ENCODE results near the gene IL1RAP.
"Not testable (repeated sequence)": the region's sequence is repeated elsewhere in the genome, so short reads cannot be mapped to it uniquely, and the experiment has no call there.

Gene IL1RAP

GRCh38 chr3:190666821-190667220, 152.9 kb downstream of the IL1RAP start:
- no peak for DNase-seq (ENCODE audit: low read depth in 2 of 2)

GRCh38 chr3:190671658-190672057, 157.8 kb downstream of the IL1RAP start:
- DNase-seq (ENCODE audit: low read depth in 2 of 2), result no peak

- DNase-seq (ENCODE audit: low read depth in 2 of 2), result no peak
Observed at GRCh38 chr3:190673148-190673547, 159.3 kb downstream of the IL1RAP start.

- DNase-seq (ENCODE audit: low read depth in 2 of 2), result no peak
Observed at GRCh38 chr3:190676481-190676880, 162.6 kb downstream of the IL1RAP start.

GRCh38 chr3:190677001-190677400, 163.1 kb downstream of the IL1RAP start:
- DNase-seq (ENCODE audit: low read depth in 2 of 2), result no peak

- DNase-seq (ENCODE audit: low read depth in 2 of 2), result not testable (repeated sequence)
Observed at GRCh38 chr3:190677868-190678267, 164.0 kb downstream of the IL1RAP start.

GRCh38 chr3:190680691-190681090, 166.8 kb downstream of the IL1RAP start:
- DNase-seq (ENCODE audit: low read depth in 2 of 2), result no peak

GRCh38 chr3:190684776-190685175, 170.9 kb downstream of the IL1RAP start:
- no peak for DNase-seq (ENCODE audit: low read depth in 2 of 2)

GRCh38 chr3:190686011-190686410, 172.1 kb downstream of the IL1RAP start:
- DNase-seq (ENCODE audit: low read depth in 2 of 2), result no peak

- DNase-seq (ENCODE audit: low read depth in 2 of 2), result no peak
Observed at GRCh38 chr3:190690246-190690645, 176.4 kb downstream of the IL1RAP start.

- no peak for DNase-seq (ENCODE audit: low read depth in 2 of 2)
Observed at GRCh38 chr3:190692256-190692655, 178.4 kb downstream of the IL1RAP start.

GRCh38 chr3:190694335-190695001, 180.6 kb downstream of the IL1RAP start:
- DNase-seq (ENCODE audit: low read depth in 2 of 2), result no peak

- DNase-seq (ENCODE audit: low read depth in 2 of 2), result no peak
Observed at GRCh38 chr3:190695225-190695624, 181.3 kb downstream of the IL1RAP start.

GRCh38 chr3:190695994-190696393, 182.1 kb downstream of the IL1RAP start:
- DNase-seq (ENCODE audit: low read depth in 2 of 2), result no peak

- no peak for DNase-seq (ENCODE audit: low read depth in 2 of 2)
Observed at GRCh38 chr3:190696777-190697501, 183.1 kb downstream of the IL1RAP start.

GRCh38 chr3:190697502-190697830, 183.6 kb downstream of the IL1RAP start:
- DNase-seq (ENCODE audit: low read depth in 2 of 2), result no peak

- DNase-seq (ENCODE audit: low read depth in 2 of 2), result no peak
Observed at GRCh38 chr3:190697901-190698300, 184.0 kb downstream of the IL1RAP start.

- DNase-seq (ENCODE audit: low read depth in 2 of 2), result no peak
Observed at GRCh38 chr3:190699776-190700175, 185.9 kb downstream of the IL1RAP start.

GRCh38 chr3:190701096-190701532, 187.2 kb downstream of the IL1RAP start:
- peak in 1 of 2 donors; percentile 0 for DNase-seq (ENCODE audit: low read depth in 2 of 2)

- DNase-seq (ENCODE audit: low read depth in 2 of 2), result no peak
Observed at GRCh38 chr3:190706582-190706981, 192.7 kb downstream of the IL1RAP start.
